SK-N-SH (cell line): ENCODE results near the gene MAPT.

Source experiments
- EZH2phosphoT487 ChIP-seq: fragments of 200-600 bp; sonication (generic); IDR thresholded peaks from 2 replicates; pipeline ENCODE4 v1.6.1; 2017; ENCODE audit warnings: low read depth, mixed run types, mild to moderate bottlenecking, antibody characterized with exemption, moderate library complexity, borderline replicate concordance
- MEF2A ChIP-seq: IDR thresholded peaks from 2 replicates; pipeline ENCODE4 v1.4.0; 2012; ENCODE audit warnings: low read depth, borderline replicate concordance
- MXI1 ChIP-seq: IDR thresholded peaks from 2 replicates; pipeline ENCODE4 v1.6.1; 2012; ENCODE audit warnings: mild to moderate bottlenecking, low read depth, low read length, improper control_type of control experiment
- NFIC ChIP-seq: IDR thresholded peaks from 2 replicates; pipeline ENCODE4 v1.4.0; 2012; ENCODE audit warnings: borderline replicate concordance
- RCOR1 ChIP-seq: fragments of 150-350 bp; IDR thresholded peaks from 2 replicates; pipeline ENCODE4 v1.6.1; 2017; ENCODE audit warnings: antibody characterized with exemption, low read length
- REST ChIP-seq: IDR thresholded peaks from 2 replicates; pipeline ENCODE4 v1.6.1; 2012; ENCODE audit warnings: mild to moderate bottlenecking, low read depth, low read length, moderate library complexity
- RFX5 ChIP-seq: IDR thresholded peaks from 2 replicates; pipeline ENCODE4 v1.6.1; 2012; ENCODE audit warnings: mild to moderate bottlenecking, improper control_type of control experiment, low read length
- TAF1 ChIP-seq: IDR thresholded peaks from 2 replicates; pipeline ENCODE4 v1.6.1; 2012; ENCODE audit warnings: low read depth, mild to moderate bottlenecking, low read length, moderate library complexity, borderline replicate concordance
- TEAD4 ChIP-seq: IDR thresholded peaks from 2 replicates; pipeline ENCODE4 v1.4.0; 2012; ENCODE audit warnings: mild to moderate bottlenecking, borderline replicate concordance; ENCODE audit not compliant: insufficient read depth
- USF1 ChIP-seq: IDR thresholded peaks from 2 replicates; pipeline ENCODE4 v1.4.0; 2012; ENCODE audit warnings: low read depth, borderline replicate concordance
- YY1 ChIP-seq: IDR thresholded peaks from 2 replicates; pipeline ENCODE4 v1.4.0; 2012; ENCODE audit warnings: low read depth, mild to moderate bottlenecking
- TF ChIP-seq, protein P1 (sequence below): fragments of 200-600 bp; sonication (generic); IDR thresholded peaks from 2 replicates; pipeline ENCODE4 v1.6.1; 2017; ENCODE audit warnings: antibody characterized with exemption, mild to moderate bottlenecking, moderate library complexity

- TF ChIP-seq RCOR1, result 0 out of 2 replicates have a peak, but pooled peaks have one; percentile 8
- TF ChIP-seq, protein P1, sequence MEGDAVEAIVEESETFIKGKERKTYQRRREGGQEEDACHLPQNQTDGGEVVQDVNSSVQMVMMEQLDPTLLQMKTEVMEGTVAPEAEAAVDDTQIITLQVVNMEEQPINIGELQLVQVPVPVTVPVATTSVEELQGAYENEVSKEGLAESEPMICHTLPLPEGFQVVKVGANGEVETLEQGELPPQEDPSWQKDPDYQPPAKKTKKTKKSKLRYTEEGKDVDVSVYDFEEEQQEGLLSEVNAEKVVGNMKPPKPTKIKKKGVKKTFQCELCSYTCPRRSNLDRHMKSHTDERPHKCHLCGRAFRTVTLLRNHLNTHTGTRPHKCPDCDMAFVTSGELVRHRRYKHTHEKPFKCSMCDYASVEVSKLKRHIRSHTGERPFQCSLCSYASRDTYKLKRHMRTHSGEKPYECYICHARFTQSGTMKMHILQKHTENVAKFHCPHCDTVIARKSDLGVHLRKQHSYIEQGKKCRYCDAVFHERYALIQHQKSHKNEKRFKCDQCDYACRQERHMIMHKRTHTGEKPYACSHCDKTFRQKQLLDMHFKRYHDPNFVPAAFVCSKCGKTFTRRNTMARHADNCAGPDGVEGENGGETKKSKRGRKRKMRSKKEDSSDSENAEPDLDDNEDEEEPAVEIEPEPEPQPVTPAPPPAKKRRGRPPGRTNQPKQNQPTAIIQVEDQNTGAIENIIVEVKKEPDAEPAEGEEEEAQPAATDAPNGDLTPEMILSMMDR, result no peak
- TF ChIP-seq TEAD4, result no peak
- no peak for TF ChIP-seq MEF2A
- TF ChIP-seq TAF1, result no peak
- no peak for TF ChIP-seq REST
- no peak for TF ChIP-seq YY1
- TF ChIP-seq EZH2phosphoT487, result no peak
- TF ChIP-seq MXI1, result peak; percentile 15; the same call in 1 of the 2 replicates
- no peak for TF ChIP-seq USF1
- TF ChIP-seq RFX5, result no peak
- no peak for TF ChIP-seq NFIC
Observed at GRCh38 chr17:46013502-46014165, 119.3 kb downstream of the MAPT start.
